GM21576 (cell line): ENCODE measurements around the gene ZSWIM4.

Source experiments
- ATAC-seq: cut with Tn5 transposase; IDR thresholded peaks from one replicate; pipeline ENCODE4 v1.9.1; 2021; ENCODE audit warnings: mild to moderate bottlenecking, moderate library complexity; ENCODE audit not compliant: unreplicated experiment

Gene ZSWIM4

GRCh38 chr19:13830741-13831536, 35.7 kb downstream of the ZSWIM4 start:
- no peak for ATAC-seq

GRCh38 chr19:13831537-13832467, 36.6 kb downstream of the ZSWIM4 start:
- ATAC-seq = no peak

GRCh38 chr19:13833330-13834243, 38.3 kb downstream of the ZSWIM4 start:
- peak; percentile 73 for ATAC-seq

DNA sequence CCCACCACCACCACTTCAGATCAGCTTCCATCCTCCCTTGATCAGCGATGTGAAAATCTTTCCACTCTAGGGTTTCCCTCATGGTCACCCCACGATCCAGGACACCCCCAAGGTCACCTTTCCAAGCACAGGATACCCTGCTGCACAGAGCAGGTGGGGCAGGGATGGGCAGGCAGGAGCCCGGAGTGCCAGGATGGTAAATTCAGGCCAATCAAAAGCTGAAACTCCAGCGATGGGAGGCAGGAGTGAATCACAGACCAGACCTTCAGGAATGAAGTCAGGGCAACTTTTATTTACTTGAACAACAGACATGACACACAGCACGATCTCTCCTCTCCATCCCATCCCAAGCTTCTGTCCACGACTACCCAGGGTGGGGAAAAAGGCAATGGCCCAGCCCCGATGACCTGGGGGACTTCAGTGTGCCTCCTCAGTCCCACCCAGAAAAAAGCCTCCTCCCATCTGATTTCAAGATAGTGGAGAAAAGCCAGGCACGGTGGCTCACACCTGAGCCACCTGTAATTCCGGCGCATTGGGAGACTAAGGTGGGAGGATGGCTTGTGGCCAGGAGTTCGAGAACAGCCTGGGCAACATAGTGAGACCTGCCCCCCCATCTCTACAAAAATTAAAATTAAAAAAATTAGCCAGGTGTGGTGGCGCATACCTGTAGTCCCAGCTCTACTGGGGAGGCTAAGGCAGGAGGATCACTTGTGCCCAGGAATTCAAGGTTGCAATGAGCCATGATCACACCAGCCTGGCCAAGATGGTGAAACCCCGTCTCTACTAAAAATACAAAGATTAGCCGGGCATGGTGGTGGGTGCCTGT, 39.2 kb downstream of the ZSWIM4 start:
- no peak for ATAC-seq

DNA sequence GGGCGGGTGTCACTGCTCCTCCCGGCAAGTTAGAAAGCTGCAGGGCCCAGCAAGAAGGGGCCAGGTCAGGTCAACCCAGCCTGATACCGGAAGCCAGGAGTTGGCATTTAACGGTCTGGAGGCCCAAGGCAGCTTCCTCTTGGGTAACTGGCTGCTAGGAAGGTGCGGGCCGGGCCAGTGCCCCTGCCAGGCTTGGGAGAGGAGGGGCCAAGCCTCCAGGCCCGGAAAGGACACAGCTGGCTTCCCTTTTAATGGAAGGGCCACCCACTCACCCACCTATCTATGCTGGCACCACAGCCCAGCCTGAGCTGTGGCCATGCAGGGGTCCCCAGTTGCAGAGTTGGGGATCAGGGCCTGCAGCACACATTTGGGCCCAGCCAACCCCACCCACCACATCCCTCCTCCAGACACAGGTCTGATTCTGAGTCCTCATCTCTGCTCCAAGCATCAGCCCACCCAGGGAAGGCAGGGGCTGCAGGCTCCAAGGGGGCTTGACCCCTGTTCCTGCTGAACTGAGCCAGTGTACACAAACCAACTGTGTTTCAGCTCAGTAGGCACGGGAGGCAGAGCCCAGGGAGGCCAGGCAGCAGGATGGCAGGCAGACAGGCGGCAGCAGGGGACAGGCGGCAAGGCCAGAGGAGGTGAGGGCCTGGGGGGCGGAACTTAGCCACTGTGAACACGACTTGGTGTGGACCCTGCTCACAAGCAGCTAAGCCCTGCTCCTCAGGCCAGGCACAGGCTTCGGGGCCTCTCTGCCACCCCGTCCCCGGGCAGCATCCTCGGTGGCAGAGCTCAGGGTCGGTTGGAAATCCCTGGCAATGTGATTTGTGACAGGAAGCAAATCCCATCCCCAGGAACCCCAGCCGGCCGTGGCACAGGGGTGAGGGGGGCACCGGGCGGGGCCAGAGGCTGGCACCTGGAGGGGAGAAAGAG, 40.8 kb downstream of the ZSWIM4 start:
- no peak for ATAC-seq

DNA sequence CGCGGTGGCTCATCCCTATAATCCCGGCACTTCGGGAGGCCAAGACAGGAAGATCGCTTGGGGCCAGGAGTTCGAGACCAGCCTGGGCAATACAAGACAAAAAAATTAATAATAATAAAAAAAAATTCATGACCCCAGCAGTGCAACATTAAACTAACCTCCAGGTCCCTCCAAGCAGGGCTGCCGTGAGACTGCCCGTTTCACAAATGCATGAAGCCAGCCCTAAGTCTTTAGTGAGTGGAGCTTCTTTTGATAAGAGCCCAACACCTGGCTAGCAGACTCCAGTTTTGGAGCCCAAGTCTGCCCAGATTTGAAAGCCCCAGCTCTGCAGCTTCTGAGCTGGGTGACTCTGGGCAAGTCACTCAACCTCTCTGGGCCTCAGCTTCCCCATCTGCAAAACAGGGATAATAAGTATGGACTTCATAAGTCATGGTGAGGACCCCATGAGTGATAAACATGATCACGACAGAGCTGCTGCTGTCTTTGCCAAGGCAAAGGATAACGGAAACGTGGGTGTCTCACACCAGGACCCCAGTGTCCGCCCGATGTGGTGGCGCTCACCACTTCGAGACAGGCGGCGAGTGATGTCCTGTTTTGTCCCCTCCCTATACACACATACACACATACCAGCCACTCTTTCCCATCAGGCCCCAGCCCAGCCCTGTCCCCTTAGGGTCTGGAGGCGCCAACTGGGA, 43.3 kb downstream of the ZSWIM4 start:
- no peak for ATAC-seq

- no peak for ATAC-seq
Observed at GRCh38 chr19:13839130-13839937, 44.1 kb downstream of the ZSWIM4 start.

- ATAC-seq = no peak
Observed at GRCh38 chr19:13839938-13840304, 44.7 kb downstream of the ZSWIM4 start.

DNA sequence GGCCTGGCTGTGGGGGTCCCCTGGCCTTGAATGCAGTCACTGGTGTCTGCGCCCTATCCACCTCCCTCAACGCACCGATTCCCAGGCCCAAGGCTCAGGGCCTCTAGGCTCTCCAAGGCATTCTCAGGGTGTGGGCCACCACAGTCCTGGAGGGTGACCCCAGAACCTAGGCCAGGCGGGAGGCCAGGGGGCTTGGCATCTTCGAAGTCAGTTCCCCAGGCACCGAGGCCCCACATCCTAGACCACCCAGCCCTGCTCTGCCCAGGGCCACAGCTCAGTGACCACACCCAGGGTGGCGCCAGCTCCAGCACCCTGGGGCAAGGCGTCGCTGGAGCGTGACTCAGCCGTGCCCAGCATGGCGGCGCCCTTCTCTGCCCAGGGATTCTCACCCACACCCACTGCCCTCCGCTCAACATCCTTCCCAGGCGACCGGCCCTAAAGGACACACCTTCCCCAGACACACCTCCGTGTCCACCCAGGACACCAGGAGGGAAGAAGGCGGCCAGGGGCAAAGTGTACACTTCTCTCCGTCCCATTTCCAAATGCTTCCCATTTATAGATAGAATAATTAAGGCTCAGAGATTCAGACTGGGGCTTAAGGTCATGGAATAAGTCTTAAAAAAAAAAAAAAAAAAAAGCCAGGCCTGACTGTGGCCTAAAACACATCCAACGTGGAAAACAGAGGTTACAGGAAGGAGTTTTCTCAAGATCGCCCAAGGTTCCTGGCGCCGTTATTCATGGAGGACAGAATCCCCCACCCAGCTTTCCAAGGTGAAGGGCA, 45.3 kb downstream of the ZSWIM4 start:
- ATAC-seq = no peak

- no peak for ATAC-seq
Observed at GRCh38 chr19:13841086-13841961, 46.1 kb downstream of the ZSWIM4 start.

- ATAC-seq = no peak
Observed at GRCh38 chr19:13841962-13842290, 46.7 kb downstream of the ZSWIM4 start.

DNA sequence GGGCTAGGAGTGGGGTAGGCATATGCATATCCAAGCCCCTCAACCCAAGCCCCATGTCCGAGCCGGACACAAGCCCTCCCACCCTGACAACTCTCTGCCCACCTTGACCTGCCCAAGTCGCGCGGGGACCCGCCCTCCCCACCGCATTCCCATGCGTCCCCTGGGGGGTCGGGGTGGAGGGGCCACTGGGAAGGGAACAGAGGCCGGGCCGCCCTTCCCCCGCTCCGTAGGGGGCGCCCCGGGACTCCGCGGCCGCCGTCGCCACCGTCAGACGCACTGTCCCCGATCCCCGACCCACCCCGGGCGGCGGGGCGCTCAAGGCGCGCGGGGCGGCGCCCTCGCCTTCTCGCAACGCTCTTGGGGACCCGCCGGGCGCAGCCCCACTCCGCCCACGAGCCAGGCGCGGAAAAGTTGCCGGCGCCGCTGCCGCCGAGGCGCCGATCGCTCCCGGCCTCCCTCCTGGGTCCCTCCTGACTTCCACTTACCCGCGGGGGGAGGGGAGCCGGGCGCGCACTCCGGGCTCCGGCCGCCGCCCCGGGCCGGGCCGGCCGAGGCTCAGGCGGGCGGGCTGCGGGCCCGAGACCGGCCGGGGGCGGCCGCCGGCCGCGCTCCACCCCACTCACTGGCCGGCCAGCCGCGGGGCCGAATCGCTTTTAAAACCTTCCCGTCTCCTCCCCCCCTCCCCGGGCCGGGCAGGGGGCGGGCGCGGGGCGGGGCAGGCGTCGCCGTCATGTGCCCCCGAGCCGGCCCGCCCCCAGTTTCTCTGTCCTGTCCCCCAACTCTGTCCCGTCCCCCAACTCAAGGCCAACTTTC, 47.3 kb downstream of the ZSWIM4 start:
- no peak for ATAC-seq

- ATAC-seq = no peak
Observed at GRCh38 chr19:13843104-13843921, 48.1 kb downstream of the ZSWIM4 start.

DNA sequence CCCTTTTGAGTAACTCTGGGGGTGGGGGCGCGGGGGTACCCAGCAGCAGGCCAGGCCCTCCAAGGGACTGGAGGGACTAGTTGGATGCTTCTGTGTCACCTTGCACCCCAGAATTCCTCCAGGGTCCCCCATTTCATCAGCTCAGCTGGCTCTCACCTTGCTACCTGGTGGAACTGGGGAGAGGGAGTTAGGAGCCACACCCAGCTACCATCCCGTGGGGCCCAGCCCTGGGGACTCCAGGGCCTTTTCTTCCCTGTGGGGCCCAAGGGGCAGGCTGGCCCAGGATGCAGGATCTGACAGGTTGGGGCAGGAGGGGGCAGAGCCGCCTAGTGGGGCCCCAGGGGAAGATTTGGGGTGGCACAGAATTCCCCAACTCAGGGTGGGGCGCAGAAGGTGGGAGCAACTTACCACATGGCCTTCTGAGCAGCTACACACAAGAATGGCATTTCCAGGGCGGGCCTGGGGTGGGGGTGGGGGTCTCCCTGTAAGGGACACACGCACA, 48.9 kb downstream of the ZSWIM4 start:
- ATAC-seq = no peak
